Calu3 (cell line): ENCODE data around the gene BRF1. TPM values are rescaled to one million over a fixed set of nuclear protein-coding genes. Genes with fewer than 3 reads are reported as not detected.

ENCODE experiments used
- BruUV-seq: library from RNA; stranded (reverse); fragments of 400-500 nt; replicated peaks from 2 replicates; lab custom pipeline; 2021; lab: Mats Ljungman, UMichigan
- CTCF ChIA-PET: fragments of 300-600 bp; sonication (Branson Sonifier 250); formaldehyde crosslinking; loops from one replicate; lab custom pipeline; 2022; ENCODE audit warnings: antibody characterized with exemption; lab: Charles Lee
- DNase-seq: peaks from one replicate; pipeline ENCODE4 v3.0.0; 2022
- H3K27ac Mint-ChIP-seq: one replicate; pipeline ENCODE4 v1.8.0; 2022; ENCODE audit warnings: mixed read lengths; ENCODE audit not compliant: unreplicated experiment
- H3K27me3 Mint-ChIP-seq: one replicate; pipeline ENCODE4 v1.8.0; 2022; ENCODE audit warnings: mixed read lengths; ENCODE audit not compliant: unreplicated experiment
- H3K36me3 Mint-ChIP-seq: one replicate; pipeline ENCODE4 v1.8.0; 2022; ENCODE audit warnings: mild to moderate bottlenecking, moderate library complexity, mixed read lengths; ENCODE audit not compliant: insufficient read depth, unreplicated experiment
- H3K4me1 Mint-ChIP-seq: one replicate; pipeline ENCODE4 v1.8.0; 2022; ENCODE audit warnings: mild to moderate bottlenecking, low read depth, mixed read lengths; ENCODE audit not compliant: unreplicated experiment
- H3K4me3 Mint-ChIP-seq: one replicate; pipeline ENCODE4 v1.8.0; 2022; ENCODE audit warnings: mild to moderate bottlenecking, low read depth, moderate library complexity, mixed read lengths; ENCODE audit not compliant: unreplicated experiment
- H3K9me3 Mint-ChIP-seq: one replicate; pipeline ENCODE4 v1.8.0; 2022; ENCODE audit warnings: low read depth, mixed read lengths; ENCODE audit not compliant: unreplicated experiment
- CTCF ChIP-seq: fragments of 200-600 bp; IDR thresholded peaks from one replicate; pipeline ENCODE4 v1.8.0; 2022; ENCODE audit warnings: antibody characterized with exemption; ENCODE audit not compliant: unreplicated experiment
- intact Hi-C: fragments of 100-400 bp; cut with micrococcal nuclease; formaldehyde crosslinking; loops from one replicate; pipeline ENCODE4 v1.10.0; 2022; ENCODE audit not compliant: unreplicated experiment
- total RNA-seq: library from RNA; stranded (reverse); gene quantifications from 2 replicates; pipeline ENCODE4 v1.2.3, GENCODE V29; 2022

The BRF1 gene
- total RNA-seq, 1 experiment from 2014 or later = 38.4 TPM

- TF ChIP-seq CTCF = no peak
- DNase-seq = no peak
- Mint-ChIP-seq H3K27ac (no peak overlapping the region), H3K4me3 (no peak overlapping the region), H3K9me3 (no peaks in the 10 kb centered on the region), H3K36me3 (peaks cover 9% of the 10 kb centered on the region), H3K4me1 (peaks cover 7% of the 10 kb centered on the region), H3K27me3 (no peaks in the 10 kb centered on the region)
- CTCF ChIA-PET = interaction anchor here (1.1 to 1.2 kb wide), 2 partner anchors 23 to 117 kb away, joined by 3 read pairs; no protein-coding TSS in a partner anchor
- intact Hi-C loops = no loop called here
- no TSS peak for BruUV-seq
Measured at GRCh38 chr14:105207460-105207901, 93.3 kb downstream of the BRF1 start.

GRCh38 chr14:105206873-105207272, 93.9 kb downstream of the BRF1 start:
- DNase-seq = no peak
- no peaks in the 10 kb centered on the region for H3K27me3 Mint-ChIP-seq
- intact Hi-C loops = no loop called here
- no TSS peak for BruUV-seq
- H3K36me3 Mint-ChIP-seq = peaks cover 9% of the 10 kb centered on the region
- TF ChIP-seq CTCF = no peak
- H3K9me3 Mint-ChIP-seq = no peaks in the 10 kb centered on the region
- H3K4me3 Mint-ChIP-seq = no peak overlapping the region
- no peak overlapping the region for H3K27ac Mint-ChIP-seq
- H3K4me1 Mint-ChIP-seq = peaks cover 7% of the 10 kb centered on the region
- CTCF ChIA-PET = interaction anchor here (1.1 to 1.2 kb wide), 2 partner anchors 22 to 116 kb away, joined by 3 read pairs; no protein-coding TSS in a partner anchor

GRCh38 chr14:105205673-105206208, 95.1 kb downstream of the BRF1 start:
- no peaks in the 10 kb centered on the region for H3K9me3 Mint-ChIP-seq
- no peak for TF ChIP-seq CTCF
- no TSS peak for BruUV-seq
- H3K4me1 Mint-ChIP-seq = peaks cover 7% of the 10 kb centered on the region
- intact Hi-C loops = no loop called here
- DNase-seq = no peak
- CTCF ChIA-PET = interaction anchor here (0.5 kb wide), 1 partner anchor 230 kb away, joined by 3 read pairs; no protein-coding TSS in a partner anchor
- H3K4me3 Mint-ChIP-seq = no peak overlapping the region
- peaks cover 9% of the 10 kb centered on the region for H3K36me3 Mint-ChIP-seq
- no peak overlapping the region for H3K27ac Mint-ChIP-seq
- peaks cover under 1% of the 10 kb centered on the region for H3K27me3 Mint-ChIP-seq

GRCh38 chr14:105204931-105205672, 95.7 kb downstream of the BRF1 start:
- TF ChIP-seq CTCF = no peak
- H3K4me3 Mint-ChIP-seq = no peak overlapping the region
- no TSS peak for BruUV-seq
- no peak for DNase-seq
- H3K9me3 Mint-ChIP-seq = no peaks in the 10 kb centered on the region
- H3K27me3 Mint-ChIP-seq = peaks cover 7% of the 10 kb centered on the region
- peaks cover 7% of the 10 kb centered on the region for H3K4me1 Mint-ChIP-seq
- H3K27ac Mint-ChIP-seq = no peak overlapping the region
- intact Hi-C loops = no loop called here
- peaks cover 9% of the 10 kb centered on the region for H3K36me3 Mint-ChIP-seq
- CTCF ChIA-PET = interaction anchor here (1.0 kb wide), 1 partner anchor 147 kb away, joined by 3 read pairs; no protein-coding TSS in a partner anchor
